VCaP (cell line): ENCODE results near the gene SLC12A4.

Experiments used
- H3K27ac ChIP-seq: fragments of 450-650 bp; 2 replicates; pipeline ENCODE4 v1.5.1; 2017
- CTCF ChIP-seq: fragments of 450-650 bp; conservative IDR thresholded peaks from 2 replicates; pipeline ENCODE4 v1.5.1; 2017; ENCODE audit warnings: mild to moderate bottlenecking, moderate library complexity

The SLC12A4 gene

GRCh38 chr16:67923414-67924116, 44.9 kb downstream of the SLC12A4 start:
- TF ChIP-seq CTCF, result no peak
- H3K27ac ChIP-seq, result peak overlapping the region; percentile 36; the same call in 1 of the 2 replicates

GRCh38 chr16:67922740-67923139, 45.7 kb downstream of the SLC12A4 start:
- TF ChIP-seq CTCF, result no peak
- peak overlapping the region; percentile 36 for H3K27ac ChIP-seq

- no peak for TF ChIP-seq CTCF
- H3K27ac ChIP-seq, result peak overlapping the region; percentile 36
These were observed 46.2 kb downstream of the SLC12A4 start for GRCh38 chr16:67922221-67922620.

GRCh38 chr16:67919622-67920221, 48.7 kb downstream of the SLC12A4 start:
- no peak overlapping the region for H3K27ac ChIP-seq

GRCh38 chr16:67917852-67918236, 50.6 kb downstream of the SLC12A4 start:
- TF ChIP-seq CTCF, result no peak
- H3K27ac ChIP-seq, result no peak overlapping the region

More at GRCh38 chr16:67919622-67920221, 48.7 kb downstream of the SLC12A4 start:
- TF ChIP-seq CTCF, result no peak

- H3K27ac ChIP-seq, result no peak overlapping the region
- no peak for TF ChIP-seq CTCF
These were observed 51.1 kb downstream of the SLC12A4 start for GRCh38 chr16:67917140-67917851.
